ENCODE data around the gene CSN3. TPM values are rescaled to one million over a fixed set of nuclear protein-coding genes. Genes with fewer than 3 reads are reported as not detected.

The CSN3 gene
- total and polyA plus RNA-seq, 10 of the 15 experiments (the other 5 are each of a cell fraction or from before 2014, with no cell fraction given) = not detected

DNA sequence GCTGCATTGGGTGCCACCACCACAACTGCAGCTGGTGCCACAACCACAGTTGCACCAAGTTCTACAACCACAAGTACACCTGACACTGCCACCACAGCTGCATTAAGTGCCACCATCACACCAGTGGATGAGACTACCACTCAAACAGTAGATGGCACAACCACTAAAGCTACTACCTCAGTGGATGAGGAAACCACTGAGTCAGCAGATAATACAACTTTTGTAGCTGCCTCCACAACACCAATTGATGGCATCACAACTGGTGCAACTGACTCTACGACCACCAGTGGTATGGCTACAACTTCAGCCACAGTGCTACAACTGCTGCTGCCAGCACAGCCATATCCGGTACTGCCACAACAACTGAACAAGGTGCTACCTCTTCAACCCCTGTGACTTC is 57.2 kb downstream of the CSN3 start:
- Histone ChIP-seq H3K9me3 (replicated peaks; ENCODE audit: control insufficient read depth, insufficient read depth, low read length) (no peaks in the 10 kb centered on the region), H2AFZ (ENCODE audit: control insufficient read depth, low read depth, low read length) (no peak overlapping the region), H3K4me2 (ENCODE audit: control insufficient read depth, insufficient read depth) (no peak overlapping the region), H4K20me1 (ENCODE audit: control insufficient read depth, insufficient read depth) (no peaks in the 10 kb centered on the region), H3K27me3 (replicated peaks in 1 of 2; ENCODE audit: control insufficient read depth in 2 of 2, insufficient read depth in 2 of 2, low read length in 1 of 2) (no peaks in the 10 kb centered on the region), H3K4me1 (ENCODE audit: control insufficient read depth, insufficient read depth, low read length) (no peaks in the 10 kb centered on the region), H3K4me3 (no peak overlapping the region), H3K9ac (ENCODE audit: control insufficient read depth, insufficient read depth, low read length) (no peak overlapping the region), H3K36me3 (ENCODE audit: control insufficient read depth in 2 of 2, insufficient read depth in 2 of 2, low read length in 1 of 2) (no peaks in the 10 kb centered on the region), H3K79me2 (ENCODE audit: control insufficient read depth, insufficient read depth, low read length) (no peaks in the 10 kb centered on the region), H3K27ac (ENCODE audit: control insufficient read depth, insufficient read depth) (no peak overlapping the region)
- SMC1A ChIA-PET (ENCODE audit: uncharacterized antibody, unreplicated experiment) = no interaction called here
- ATAC-seq = no peak
- no TSS peak for BruUV-seq (replicated peaks)
- TF ChIP-seq POLR2A (IDR thresholded peaks at IDR 0.05; ENCODE audit: low read depth, low read length) = no peak
- TF ChIP-seq, protein P1, sequence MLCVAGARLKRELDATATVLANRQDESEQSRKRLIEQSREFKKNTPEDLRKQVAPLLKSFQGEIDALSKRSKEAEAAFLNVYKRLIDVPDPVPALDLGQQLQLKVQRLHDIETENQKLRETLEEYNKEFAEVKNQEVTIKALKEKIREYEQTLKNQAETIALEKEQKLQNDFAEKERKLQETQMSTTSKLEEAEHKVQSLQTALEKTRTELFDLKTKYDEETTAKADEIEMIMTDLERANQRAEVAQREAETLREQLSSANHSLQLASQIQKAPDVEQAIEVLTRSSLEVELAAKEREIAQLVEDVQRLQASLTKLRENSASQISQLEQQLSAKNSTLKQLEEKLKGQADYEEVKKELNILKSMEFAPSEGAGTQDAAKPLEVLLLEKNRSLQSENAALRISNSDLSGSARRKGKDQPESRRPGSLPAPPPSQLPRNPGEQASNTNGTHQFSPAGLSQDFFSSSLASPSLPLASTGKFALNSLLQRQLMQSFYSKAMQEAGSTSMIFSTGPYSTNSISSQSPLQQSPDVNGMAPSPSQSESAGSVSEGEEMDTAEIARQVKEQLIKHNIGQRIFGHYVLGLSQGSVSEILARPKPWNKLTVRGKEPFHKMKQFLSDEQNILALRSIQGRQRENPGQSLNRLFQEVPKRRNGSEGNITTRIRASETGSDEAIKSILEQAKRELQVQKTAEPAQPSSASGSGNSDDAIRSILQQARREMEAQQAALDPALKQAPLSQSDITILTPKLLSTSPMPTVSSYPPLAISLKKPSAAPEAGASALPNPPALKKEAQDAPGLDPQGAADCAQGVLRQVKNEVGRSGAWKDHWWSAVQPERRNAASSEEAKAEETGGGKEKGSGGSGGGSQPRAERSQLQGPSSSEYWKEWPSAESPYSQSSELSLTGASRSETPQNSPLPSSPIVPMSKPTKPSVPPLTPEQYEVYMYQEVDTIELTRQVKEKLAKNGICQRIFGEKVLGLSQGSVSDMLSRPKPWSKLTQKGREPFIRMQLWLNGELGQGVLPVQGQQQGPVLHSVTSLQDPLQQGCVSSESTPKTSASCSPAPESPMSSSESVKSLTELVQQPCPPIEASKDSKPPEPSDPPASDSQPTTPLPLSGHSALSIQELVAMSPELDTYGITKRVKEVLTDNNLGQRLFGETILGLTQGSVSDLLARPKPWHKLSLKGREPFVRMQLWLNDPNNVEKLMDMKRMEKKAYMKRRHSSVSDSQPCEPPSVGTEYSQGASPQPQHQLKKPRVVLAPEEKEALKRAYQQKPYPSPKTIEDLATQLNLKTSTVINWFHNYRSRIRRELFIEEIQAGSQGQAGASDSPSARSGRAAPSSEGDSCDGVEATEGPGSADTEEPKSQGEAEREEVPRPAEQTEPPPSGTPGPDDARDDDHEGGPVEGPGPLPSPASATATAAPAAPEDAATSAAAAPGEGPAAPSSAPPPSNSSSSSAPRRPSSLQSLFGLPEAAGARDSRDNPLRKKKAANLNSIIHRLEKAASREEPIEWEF (IDR thresholded peaks at IDR 0.05; ENCODE audit: insufficient replicate concordance, low read depth, low read length) = no peak
- no peak for TF ChIP-seq SMARCA5 (IDR thresholded peaks at IDR 0.05)
- no peak for TF ChIP-seq ASH2L (IDR thresholded peaks at IDR 0.05; ENCODE audit: borderline replicate concordance, low read depth)
- TF ChIP-seq BMI1 (IDR thresholded peaks at IDR 0.05; ENCODE audit: borderline replicate concordance) = no peak
- no peak for TF ChIP-seq WRNIP1 (IDR thresholded peaks at IDR 0.05; ENCODE audit: borderline replicate concordance, low read depth, low read length)
- TF ChIP-seq, protein P2, sequence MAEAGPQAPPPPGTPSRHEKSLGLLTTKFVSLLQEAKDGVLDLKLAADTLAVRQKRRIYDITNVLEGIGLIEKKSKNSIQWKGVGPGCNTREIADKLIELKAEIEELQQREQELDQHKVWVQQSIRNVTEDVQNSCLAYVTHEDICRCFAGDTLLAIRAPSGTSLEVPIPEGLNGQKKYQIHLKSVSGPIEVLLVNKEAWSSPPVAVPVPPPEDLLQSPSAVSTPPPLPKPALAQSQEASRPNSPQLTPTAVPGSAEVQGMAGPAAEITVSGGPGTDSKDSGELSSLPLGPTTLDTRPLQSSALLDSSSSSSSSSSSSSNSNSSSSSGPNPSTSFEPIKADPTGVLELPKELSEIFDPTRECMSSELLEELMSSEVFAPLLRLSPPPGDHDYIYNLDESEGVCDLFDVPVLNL (IDR thresholded peaks at IDR 0.05; ENCODE audit: low read depth, low read length) = no peak
- no peak for TF ChIP-seq NR2C1 (IDR thresholded peaks at IDR 0.05)
- TF ChIP-seq FOXM1 (IDR thresholded peaks at IDR 0.05; ENCODE audit: low read depth, low read length) = no peak
- TF ChIP-seq YY1 (IDR thresholded peaks at IDR 0.05; ENCODE audit: low read depth, low read length) = no peak
- no peak for TF ChIP-seq CBFB (IDR thresholded peaks at IDR 0.05; ENCODE audit: low read depth)
- TF ChIP-seq POU2F2 (IDR thresholded peaks at IDR 0.05; ENCODE audit: borderline replicate concordance, low read depth, low read length) = no peak
- TF ChIP-seq, protein P3, sequence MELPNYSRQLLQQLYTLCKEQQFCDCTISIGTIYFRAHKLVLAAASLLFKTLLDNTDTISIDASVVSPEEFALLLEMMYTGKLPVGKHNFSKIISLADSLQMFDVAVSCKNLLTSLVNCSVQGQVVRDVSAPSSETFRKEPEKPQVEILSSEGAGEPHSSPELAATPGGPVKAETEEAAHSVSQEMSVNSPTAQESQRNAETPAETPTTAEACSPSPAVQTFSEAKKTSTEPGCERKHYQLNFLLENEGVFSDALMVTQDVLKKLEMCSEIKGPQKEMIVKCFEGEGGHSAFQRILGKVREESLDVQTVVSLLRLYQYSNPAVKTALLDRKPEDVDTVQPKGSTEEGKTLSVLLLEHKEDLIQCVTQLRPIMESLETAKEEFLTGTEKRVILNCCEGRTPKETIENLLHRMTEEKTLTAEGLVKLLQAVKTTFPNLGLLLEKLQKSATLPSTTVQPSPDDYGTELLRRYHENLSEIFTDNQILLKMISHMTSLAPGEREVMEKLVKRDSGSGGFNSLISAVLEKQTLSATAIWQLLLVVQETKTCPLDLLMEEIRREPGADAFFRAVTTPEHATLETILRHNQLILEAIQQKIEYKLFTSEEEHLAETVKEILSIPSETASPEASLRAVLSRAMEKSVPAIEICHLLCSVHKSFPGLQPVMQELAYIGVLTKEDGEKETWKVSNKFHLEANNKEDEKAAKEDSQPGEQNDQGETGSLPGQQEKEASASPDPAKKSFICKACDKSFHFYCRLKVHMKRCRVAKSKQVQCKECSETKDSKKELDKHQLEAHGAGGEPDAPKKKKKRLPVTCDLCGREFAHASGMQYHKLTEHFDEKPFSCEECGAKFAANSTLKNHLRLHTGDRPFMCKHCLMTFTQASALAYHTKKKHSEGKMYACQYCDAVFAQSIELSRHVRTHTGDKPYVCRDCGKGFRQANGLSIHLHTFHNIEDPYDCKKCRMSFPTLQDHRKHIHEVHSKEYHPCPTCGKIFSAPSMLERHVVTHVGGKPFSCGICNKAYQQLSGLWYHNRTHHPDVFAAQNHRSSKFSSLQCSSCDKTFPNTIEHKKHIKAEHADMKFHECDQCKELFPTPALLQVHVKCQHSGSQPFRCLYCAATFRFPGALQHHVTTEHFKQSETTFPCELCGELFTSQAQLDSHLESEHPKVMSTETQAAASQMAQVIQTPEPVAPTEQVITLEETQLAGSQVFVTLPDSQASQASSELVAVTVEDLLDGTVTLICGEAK (IDR thresholded peaks at IDR 0.05; ENCODE audit: borderline replicate concordance) = no peak
- RAD21 ChIA-PET (ENCODE audit: unreplicated experiment) = no interaction called here
- no peak for FAIRE-seq
- POLR2A ChIA-PET = no interaction called here
- intact Hi-C loops (cut with micrococcal nuclease; ENCODE audit: unreplicated experiment) (no loop called here), in situ Hi-C loops (cut with MboI) (no loop called here)
- CTCF ChIA-PET = interaction anchor here (0.6 kb wide), 1 partner anchor 14 kb away, joined by 3 read pairs; no protein-coding TSS in a partner anchor
- DNase-seq (ENCODE audit: low read depth, low spot score) = no peak
- 46% methylated on average over 2 of the region's 2 CpGs for WGBS (ENCODE audit: insufficient coverage, insufficient replicate concordance, low lambda C conversion rate, missing lambda C conversion rate)

Measured in GM12878 (cell line).